Stimulated activated CD4-positive, alpha-beta T cell treated with anti-CD3 and anti-CD28 coated beads, Interleukin-1b, Interleukin-23, amount 100 ng/mL, for 1 hour (primary cell): ENCODE measurements around the gene LHX3.

Experiments used
- DNase-seq, 2 donors: peaks; one replicate each; pipeline ENCODE4 v3.0.0-alpha.2; 2020; ENCODE audit warnings: low read depth in 2 of 2

The LHX3 gene

GRCh38 chr9:136204838-136205706, at the start of gene LHX3:
LHX3 (minus strand) TSS chr9:136205128; CDS start chr9:136205012, 116 bp downstream.
- no peak for DNase-seq

- DNase-seq: no peak
Observed at GRCh38 chr9:136253246-136254130, 48.6 kb upstream of the LHX3 start.

GRCh38 chr9:136252846-136253245, 47.9 kb upstream of the LHX3 start:
- no peak for DNase-seq

GRCh38 chr9:136252281-136252680, 47.4 kb upstream of the LHX3 start:
- no peak for DNase-seq

GRCh38 chr9:136251264-136252115, 46.6 kb upstream of the LHX3 start:
- no peak for DNase-seq

GRCh38 chr9:136250676-136251075, 45.7 kb upstream of the LHX3 start:
- DNase-seq: no peak

GRCh38 chr9:136249877-136250559, 45.1 kb upstream of the LHX3 start:
- DNase-seq: no peak

GRCh38 chr9:136248951-136249876, 44.3 kb upstream of the LHX3 start:
- no peak for DNase-seq

GRCh38 chr9:136247947-136248637, 43.2 kb upstream of the LHX3 start:
- no peak for DNase-seq

GRCh38 chr9:136247551-136247916, 42.6 kb upstream of the LHX3 start:
- no peak for DNase-seq

GRCh38 chr9:136246849-136247550, 42.1 kb upstream of the LHX3 start:
- no peak for DNase-seq

GRCh38 chr9:136245219-136246150, 40.6 kb upstream of the LHX3 start, which contains the start of gene QSOX2:
QSOX2 (minus strand) TSS chr9:136245812; CDS start chr9:136245803, 9 bp downstream.
- DNase-seq: peak; percentile 72 to 74

- DNase-seq: no peak
Observed at GRCh38 chr9:136244969-136245218, 40.0 kb upstream of the LHX3 start.

GRCh38 chr9:136244122-136244968, 39.4 kb upstream of the LHX3 start:
- DNase-seq: peak in 1 of 2 donors; percentile 24

- no peak for DNase-seq
Observed at GRCh38 chr9:136243631-136244030, 38.7 kb upstream of the LHX3 start.

GRCh38 chr9:136242918-136243525, 38.1 kb upstream of the LHX3 start:
- no peak for DNase-seq
